ENCODE data around the gene MYZAP. TPM values are rescaled to one million over a fixed set of nuclear protein-coding genes. Genes with fewer than 3 reads are reported as not detected.

Gene MYZAP
- total and polyA plus RNA-seq, 10 of the 15 experiments (the other 5 are each of a cell fraction or from before 2014, with no cell fraction given) = not detected

GRCh38 chr15:57544848-57545480 lies 46.7 kb upstream of the MYZAP start:
- ATAC-seq (no peak), DNase-seq (ENCODE audit: low read depth, low spot score) (no peak), FAIRE-seq (no peak)
- H2AFZ ChIP-seq (ENCODE audit: control insufficient read depth, low read depth, low read length) = no peak overlapping the region
- 38% methylated on average over 11 of the region's 11 CpGs for WGBS (ENCODE audit: insufficient coverage, insufficient replicate concordance, low lambda C conversion rate, missing lambda C conversion rate)
- ChIA-PET RAD21 (ENCODE audit: unreplicated experiment) (interaction anchor here (1.4 kb wide), 1 partner anchor 17 kb away, joined by 5 read pairs; no protein-coding TSS in a partner anchor), SMC1A (ENCODE audit: uncharacterized antibody, unreplicated experiment) (interaction anchor here (0.6 to 4.3 kb wide), 2 partner anchors 16 to 1168 kb away, joined by 3 to 34 read pairs; no protein-coding TSS in a partner anchor), POLR2A (no interaction called here), CTCF (interaction anchor here (0.8 to 7.0 kb wide), 4 partner anchors 17 to 224 kb away, joined by 3 to 101 read pairs (median 5); no protein-coding TSS in a partner anchor)
- BruUV-seq (replicated peaks) = no TSS peak
- H3K4me1 ChIP-seq (ENCODE audit: control insufficient read depth, insufficient read depth, low read length) = peaks cover 12% of the 10 kb centered on the region
- H3K79me2 ChIP-seq (ENCODE audit: control insufficient read depth, insufficient read depth, low read length) = no peaks in the 10 kb centered on the region
- H3K36me3 ChIP-seq (ENCODE audit: control insufficient read depth in 2 of 2, insufficient read depth in 2 of 2, low read length in 1 of 2) = no peaks in the 10 kb centered on the region
- H3K4me3 ChIP-seq = no peak overlapping the region
- H3K4me2 ChIP-seq (ENCODE audit: control insufficient read depth, insufficient read depth) = no peak overlapping the region
- no peak overlapping the region for H3K9ac ChIP-seq (ENCODE audit: control insufficient read depth, insufficient read depth, low read length)
- peaks cover 0 to 1% of the 10 kb centered on the region in 2 experiments; a peak in 2 of 4 replicates for H3K27me3 ChIP-seq (replicated peaks in 1 of 2; ENCODE audit: control insufficient read depth in 2 of 2, insufficient read depth in 2 of 2, low read length in 1 of 2)
- H3K27ac ChIP-seq (ENCODE audit: control insufficient read depth, insufficient read depth) = no peak overlapping the region
- in situ Hi-C loops (cut with MboI) = loop anchor here (25.0 kb wide), 2 partner anchors 533 to 733 kb away; no protein-coding TSS in a partner anchor
- peaks cover 5% of the 10 kb centered on the region for H3K9me3 ChIP-seq (replicated peaks; ENCODE audit: control insufficient read depth, insufficient read depth, low read length)
- intact Hi-C loops (cut with micrococcal nuclease; ENCODE audit: unreplicated experiment) = loop anchor here (5.0 kb wide), 1 partner anchor 398 kb away; no protein-coding TSS in a partner anchor
- H4K20me1 ChIP-seq (ENCODE audit: control insufficient read depth, insufficient read depth) = no peaks in the 10 kb centered on the region
- TF ChIP-seq MYC (IDR thresholded peaks at IDR 0.05; ENCODE audit: insufficient read depth, insufficient read length, insufficient replicate concordance, low read length, severe bottlenecking) = no peak
- TF ChIP-seq TCF7 (IDR thresholded peaks at IDR 0.05; ENCODE audit: borderline replicate concordance) = no peak
- TF ChIP-seq BCL3 (IDR thresholded peaks at IDR 0.05; ENCODE audit: borderline replicate concordance, insufficient read depth, low read depth, low read length, poor library complexity, severe bottlenecking) = no peak
- no peak for TF ChIP-seq MYB (IDR thresholded peaks at IDR 0.05; ENCODE audit: borderline replicate concordance, low read depth, low read length)
- TF ChIP-seq ZBED1 (IDR thresholded peaks at IDR 0.05; ENCODE audit: borderline replicate concordance) = no peak

Measured in GM12878 (cell line).